IMR-90 (cell line): Measurements from ENCODE around the gene FAXDC2. TPM values are rescaled to one million over a fixed set of nuclear protein-coding genes. Genes with fewer than 3 reads are reported as not detected.

Source experiments
- ATAC-seq: fragments of 200-7000 bp; cut with Tn5 transposase; 2 replicates; pipeline ENCODE4 v1.9.1; 2020; ENCODE audit warnings: low read depth, mild to moderate bottlenecking, moderate library complexity
- BruUV-seq: library from RNA; stranded (reverse); fragments of 400-500 nt; replicated peaks from 2 replicates; lab custom pipeline; 2021; lab: Mats Ljungman, UMichigan
- CTCF ChIA-PET: fragments of 300-600 bp; formaldehyde crosslinking; extraction: SDS; loops from one replicate; lab custom pipeline; 2021; ENCODE audit warnings: antibody characterized with exemption; lab: Yijun Ruan, JAX
- POLR2A ChIA-PET: fragments of 300-600 bp; sonication (Branson Sonifier 250); formaldehyde crosslinking; loops from one replicate; lab custom pipeline; 2022; ENCODE audit warnings: antibody characterized with exemption; ENCODE audit not compliant: unreplicated experiment; lab: Charles Lee
- DNase-seq: peaks from one replicate; pipeline ENCODE4 v3.0.0; 2013
- H2AFZ ChIP-seq: replicated peaks from 2 replicates; pipeline ENCODE3; 2013; ENCODE audit warnings: low read length, mild to moderate bottlenecking; ENCODE audit not compliant: poor library complexity
- H2AK5ac ChIP-seq: 2 replicates; pipeline ENCODE4 v1.6.1; 2013; ENCODE audit warnings: low read depth, low read length, inconsistent platforms
- H2AK9ac ChIP-seq: replicated peaks from 2 replicates; pipeline ENCODE3; 2013; ENCODE audit warnings: mild to moderate bottlenecking, low read depth, low read length, moderate library complexity; ENCODE audit not compliant: poor library complexity
- H2BK120ac ChIP-seq: 2 replicates; pipeline ENCODE4 v1.6.1; 2013; ENCODE audit warnings: low read depth, low read length, inconsistent platforms
- H2BK15ac ChIP-seq: 3 replicates; pipeline ENCODE4 v1.6.1; 2013; ENCODE audit warnings: low read depth, low read length, inconsistent platforms
- H2BK20ac ChIP-seq: 2 replicates; pipeline ENCODE4 v1.6.1; 2013; ENCODE audit warnings: low read depth, mild to moderate bottlenecking, inconsistent platforms, low read length, moderate library complexity
- H2BK5ac ChIP-seq: 2 replicates; pipeline ENCODE4 v1.6.1; 2013; ENCODE audit warnings: mild to moderate bottlenecking, low read depth, low read length, inconsistent platforms; ENCODE audit not compliant: poor library complexity, severe bottlenecking
- H3K14ac ChIP-seq: replicated peaks from 2 replicates; pipeline ENCODE4 v1.6.1; 2013; ENCODE audit warnings: low read depth, low read length, inconsistent platforms
- H3K18ac ChIP-seq: 2 replicates; pipeline ENCODE4 v1.6.1; 2013; ENCODE audit warnings: low read depth, low read length, control low read depth
- H3K23ac ChIP-seq: 2 replicates; pipeline ENCODE4 v1.6.1; 2013; ENCODE audit warnings: low read depth, low read length, inconsistent platforms
- H3K27ac ChIP-seq: 2 replicates; pipeline ENCODE4 v1.5.1; 2013; ENCODE audit warnings: mild to moderate bottlenecking, control low read depth, low read length; ENCODE audit not compliant: insufficient read depth
- H3K27me3 ChIP-seq: 2 replicates; pipeline ENCODE4 v1.6.1; 2013; ENCODE audit warnings: low read length; ENCODE audit not compliant: control insufficient read depth, insufficient read depth
- H3K36me3 ChIP-seq: 2 replicates; pipeline ENCODE4 v1.6.1; 2013; ENCODE audit warnings: low read length, mixed read lengths; ENCODE audit not compliant: control insufficient read depth, insufficient read depth
- H3K4ac ChIP-seq: 2 replicates; pipeline ENCODE4 v1.6.1; 2013; ENCODE audit warnings: low read depth, low read length, inconsistent platforms
- H3K4me1 ChIP-seq: 2 replicates; pipeline ENCODE4 v1.6.1; 2013; ENCODE audit warnings: low read length, mixed read lengths; ENCODE audit not compliant: control insufficient read depth, insufficient read depth
- H3K4me2 ChIP-seq: 2 replicates; pipeline ENCODE4 v1.6.1; 2013; ENCODE audit warnings: low read depth, mild to moderate bottlenecking, control low read depth, low read length, moderate library complexity
- H3K4me3 ChIP-seq: 2 replicates; pipeline ENCODE4 v1.5.1; 2013; ENCODE audit warnings: low read depth, mild to moderate bottlenecking, control low read depth, low read length, moderate library complexity; ENCODE audit not compliant: insufficient read depth
- H3K56ac ChIP-seq: 2 replicates; pipeline ENCODE4 v1.6.1; 2013; ENCODE audit warnings: low read length, inconsistent platforms; ENCODE audit not compliant: insufficient read depth; ENCODE audit errors: extremely low read depth
- H3K79me1 ChIP-seq, 2 experiments: 2 replicates each; pipeline ENCODE4 v1.6.1; 2013; ENCODE audit warnings: low read length in 2 of 2, inconsistent platforms in 1 of 2, low read depth in 1 of 2
- H3K9ac ChIP-seq: 2 replicates; pipeline ENCODE4 v1.6.1; 2013; ENCODE audit warnings: low read depth, low read length, control low read depth
- H3K9me1 ChIP-seq: 2 replicates; pipeline ENCODE4 v1.6.1; 2013; ENCODE audit warnings: low read length, inconsistent platforms; ENCODE audit not compliant: insufficient read depth
- H3K9me3 ChIP-seq: 2 replicates; pipeline ENCODE4 v1.6.1; 2013; ENCODE audit warnings: low read length; ENCODE audit not compliant: control insufficient read depth, insufficient read depth
- H4K20me1 ChIP-seq: 2 replicates; pipeline ENCODE4 v1.6.1; 2013; ENCODE audit warnings: low read length, inconsistent platforms; ENCODE audit not compliant: insufficient read depth
- H4K5ac ChIP-seq: 2 replicates; pipeline ENCODE4 v1.6.1; 2013; ENCODE audit warnings: mild to moderate bottlenecking, low read depth, low read length, control low read depth
- H4K8ac ChIP-seq, 2 experiments: 2 replicates each; pipeline ENCODE4 v1.6.1; 2013; ENCODE audit warnings: low read depth in 2 of 2, low read length in 2 of 2, control low read depth in 1 of 2, inconsistent platforms in 1 of 2
- H4K91ac ChIP-seq: 2 replicates; pipeline ENCODE4 v1.6.1; 2013; ENCODE audit warnings: low read depth, low read length, inconsistent platforms; ENCODE audit not compliant: insufficient read depth
- BHLHE40 ChIP-seq: fragments of 150-350 bp; IDR thresholded peaks from 2 replicates; pipeline ENCODE4 v1.6.1; 2016; ENCODE audit warnings: mild to moderate bottlenecking, low read depth, low read length
- CEBPB ChIP-seq: IDR thresholded peaks from 2 replicates; pipeline ENCODE4 v1.6.1; 2012; ENCODE audit warnings: low read depth, low read length, improper control_type of control experiment
- CHD1 ChIP-seq: IDR thresholded peaks from 2 replicates; pipeline ENCODE4 v1.6.1; 2012; ENCODE audit warnings: low read depth, low read length, improper control_type of control experiment
- FOS ChIP-seq: fragments of 150-350 bp; IDR thresholded peaks from 2 replicates; pipeline ENCODE4 v1.6.1; 2016; ENCODE audit warnings: low read depth, low read length
- MAFK ChIP-seq: IDR thresholded peaks from 2 replicates; pipeline ENCODE4 v1.6.1; 2012; ENCODE audit warnings: low read depth, low read length, improper control_type of control experiment
- MAZ ChIP-seq: IDR thresholded peaks from 2 replicates; pipeline ENCODE4 v1.6.1; 2012; ENCODE audit warnings: low read depth, mild to moderate bottlenecking, low read length, improper control_type of control experiment, moderate library complexity, borderline replicate concordance
- MXI1 ChIP-seq: IDR thresholded peaks from 2 replicates; pipeline ENCODE4 v1.6.1; 2012; ENCODE audit warnings: low read depth, mild to moderate bottlenecking, low read length, moderate library complexity, borderline replicate concordance
- NFE2L2 ChIP-seq: fragments of 150-350 bp; IDR thresholded peaks from 2 replicates; pipeline ENCODE4 v1.6.1; 2016; ENCODE audit warnings: low read depth, mild to moderate bottlenecking, low read length
- POLR2A ChIP-seq: IDR thresholded peaks from 2 replicates; pipeline ENCODE4 v1.6.1; 2012; ENCODE audit warnings: mild to moderate bottlenecking, low read depth, low read length
- RAD21 ChIP-seq: IDR thresholded peaks from 2 replicates; pipeline ENCODE4 v1.6.1; 2012; ENCODE audit warnings: low read length, improper control_type of control experiment
- RCOR1 ChIP-seq: IDR thresholded peaks from 2 replicates; pipeline ENCODE4 v1.6.1; 2012; ENCODE audit warnings: mild to moderate bottlenecking, low read length, improper control_type of control experiment; ENCODE audit not compliant: insufficient replicate concordance
- RFX5 ChIP-seq: IDR thresholded peaks from 2 replicates; pipeline ENCODE4 v1.8.0; 2012; ENCODE audit warnings: low read depth, mild to moderate bottlenecking, low read length, moderate library complexity
- SMC3 ChIP-seq: fragments of 150-350 bp; IDR thresholded peaks from 2 replicates; pipeline ENCODE4 v1.6.1; 2016; ENCODE audit warnings: low read depth, mild to moderate bottlenecking, antibody characterized with exemption, low read length, moderate library complexity
- WGBS, 2 experiments: methylation state at CpG; one replicate each; pipeline versions ENCODE4 v1.1.5 to v1.1.7; 2013; ENCODE audit warnings: missing lambda C conversion rate in 2 of 2; ENCODE audit not compliant: insufficient read length in 1 of 2; ENCODE audit errors: extremely low coverage in 2 of 2; 5-methylcytosine and 5-hydroxymethylcytosine counted together
- dilution Hi-C: fragments of 300-500 bp; cut with HindIII; formaldehyde crosslinking; loops from one replicate; pipeline ENCODE4 v1.14.3; 2018; ENCODE audit warnings: low sequenced_read_pairs; ENCODE audit not compliant: unreplicated experiment
- in situ Hi-C: fragments of 300-500 bp; cut with MboI; formaldehyde crosslinking; loops from 3 replicates; pipeline ENCODE4 v1.14.3; 2019; ENCODE audit warnings: low sequenced_read_pairs, inconsistent platforms, mixed read lengths
- intact Hi-C: fragments of 100-400 bp; cut with micrococcal nuclease; formaldehyde crosslinking; loops from 2 replicates; pipeline ENCODE4 v1.10.0; 2022
- polyA plus RNA-seq, 3 experiments: library from polyadenylated mRNA; depleted of rRNA; stranded (reverse); fragments of >200 nt; gene quantifications; 2 replicates each; pipeline ENCODE4 v1.2.3, GENCODE V29; 2012; ENCODE audit warnings: low replicate concordance in 1 of 3
- total RNA-seq: library from RNA; depleted of rRNA; stranded (reverse); fragments of >200 nt; gene quantifications from 2 replicates; pipeline ENCODE4 v1.2.3, GENCODE V29; 2012
- TF ChIP-seq, protein P1 (sequence below): fragments of 150-350 bp; IDR thresholded peaks from 2 replicates; pipeline ENCODE4 v1.6.1; 2017; ENCODE audit warnings: mild to moderate bottlenecking, antibody characterized with exemption, low read length, low read depth
- TF ChIP-seq, protein P2 (sequence below): conservative IDR thresholded peaks from 2 replicates; pipeline ENCODE4 v1.5.1; 2012; ENCODE audit warnings: mild to moderate bottlenecking, low read depth, low read length, improper control_type of control experiment
- TF ChIP-seq, protein P3 (sequence below): fragments of 150-350 bp; IDR thresholded peaks from 2 replicates; pipeline ENCODE4 v1.6.1; 2016; ENCODE audit warnings: low read depth, mild to moderate bottlenecking, low read length, moderate library complexity, borderline replicate concordance

FAXDC2 gene
- total and polyA plus RNA-seq, 2 of the 4 experiments (the other 2 are of a cell fraction): 4.3 to 8.9 TPM

DNA sequence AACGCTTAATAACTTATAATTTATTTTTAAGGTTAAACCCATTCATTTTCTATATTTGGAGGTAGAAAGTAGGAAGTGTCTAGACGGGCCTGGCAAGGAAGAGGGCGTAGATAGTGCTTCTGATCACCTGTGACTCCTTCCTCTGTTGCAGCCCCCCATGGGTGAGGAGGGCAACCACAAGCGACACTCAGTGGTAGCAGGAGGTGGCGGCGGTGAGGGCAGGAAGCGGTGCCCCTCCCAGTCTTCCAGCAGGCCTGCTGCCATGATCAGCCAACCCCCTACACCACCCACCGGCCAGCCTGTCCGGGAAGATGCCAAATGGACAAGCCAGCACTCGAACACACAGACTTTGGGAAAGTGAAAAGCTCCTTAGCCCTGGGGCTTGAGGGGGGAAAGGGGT lies 36.7 kb downstream of the FAXDC2 start:
- Histone ChIP-seq H2AK9ac (no peak overlapping the region), H3K56ac (no peak overlapping the region), H3K14ac (no peak overlapping the region), H3K9ac (no peak overlapping the region), H2BK120ac (no peak overlapping the region), H3K27me3 (no peaks in the 10 kb centered on the region), H2AK5ac (no peak overlapping the region), H3K4me3 (no peak overlapping the region), H4K20me1 (peaks cover 7% of the 10 kb centered on the region; the same call in 1 of the 2 replicates), H3K4me1 (no peaks in the 10 kb centered on the region), H3K79me1 (peaks cover 27 to 33% of the 10 kb centered on the region in 2 experiments), H3K18ac (no peak overlapping the region), H3K9me3 (no peaks in the 10 kb centered on the region), H4K5ac (no peak overlapping the region), H3K4me2 (no peak overlapping the region), H4K8ac (no peak overlapping the region), H2BK15ac (no peak overlapping the region), H3K4ac (no peak overlapping the region), H2BK5ac (no peak overlapping the region), H2BK20ac (no peak overlapping the region), H3K36me3 (peaks cover 62% of the 10 kb centered on the region), H3K9me1 (no peaks in the 10 kb centered on the region; the same call in 1 of the 2 replicates), H3K27ac (no peak overlapping the region), H4K91ac (no peak overlapping the region), H2AFZ (no peak overlapping the region), H3K23ac (no peak overlapping the region)
- CTCF ChIA-PET: no interaction called here
- ATAC-seq (no peak), DNase-seq (no peak)
- in situ Hi-C loops (loop anchor here (25.0 kb wide), 1 partner anchor 351 kb away; no protein-coding TSS in a partner anchor), intact Hi-C loops (loop anchor here (2.0 to 5.0 kb wide), 2 partner anchors 57 to 346 kb away; no protein-coding TSS in a partner anchor), dilution Hi-C loops (no loop called here)
- POLR2A ChIA-PET: interaction anchor here (0.5 kb wide), 1 partner anchor 49 kb away, joined by 11 read pairs; no protein-coding TSS in a partner anchor
- no CpG with 5 or more reads among the region's 10 CpGs for WGBS, 2 experiments
- TF ChIP-seq NFE2L2 (no peak), FOS (no peak), MAZ (no peak), RFX5 (no peak), CEBPB (no peak), CHD1 (no peak), RAD21 (no peak), MAFK (no peak), BHLHE40 (no peak), POLR2A (no peak), RCOR1 (no peak), SMC3 (no peak), MXI1 (no peak)
- TF ChIP-seq, protein P1, sequence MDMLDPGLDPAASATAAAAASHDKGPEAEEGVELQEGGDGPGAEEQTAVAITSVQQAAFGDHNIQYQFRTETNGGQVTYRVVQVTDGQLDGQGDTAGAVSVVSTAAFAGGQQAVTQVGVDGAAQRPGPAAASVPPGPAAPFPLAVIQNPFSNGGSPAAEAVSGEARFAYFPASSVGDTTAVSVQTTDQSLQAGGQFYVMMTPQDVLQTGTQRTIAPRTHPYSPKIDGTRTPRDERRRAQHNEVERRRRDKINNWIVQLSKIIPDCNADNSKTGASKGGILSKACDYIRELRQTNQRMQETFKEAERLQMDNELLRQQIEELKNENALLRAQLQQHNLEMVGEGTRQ: no peak
- TF ChIP-seq, protein P2, sequence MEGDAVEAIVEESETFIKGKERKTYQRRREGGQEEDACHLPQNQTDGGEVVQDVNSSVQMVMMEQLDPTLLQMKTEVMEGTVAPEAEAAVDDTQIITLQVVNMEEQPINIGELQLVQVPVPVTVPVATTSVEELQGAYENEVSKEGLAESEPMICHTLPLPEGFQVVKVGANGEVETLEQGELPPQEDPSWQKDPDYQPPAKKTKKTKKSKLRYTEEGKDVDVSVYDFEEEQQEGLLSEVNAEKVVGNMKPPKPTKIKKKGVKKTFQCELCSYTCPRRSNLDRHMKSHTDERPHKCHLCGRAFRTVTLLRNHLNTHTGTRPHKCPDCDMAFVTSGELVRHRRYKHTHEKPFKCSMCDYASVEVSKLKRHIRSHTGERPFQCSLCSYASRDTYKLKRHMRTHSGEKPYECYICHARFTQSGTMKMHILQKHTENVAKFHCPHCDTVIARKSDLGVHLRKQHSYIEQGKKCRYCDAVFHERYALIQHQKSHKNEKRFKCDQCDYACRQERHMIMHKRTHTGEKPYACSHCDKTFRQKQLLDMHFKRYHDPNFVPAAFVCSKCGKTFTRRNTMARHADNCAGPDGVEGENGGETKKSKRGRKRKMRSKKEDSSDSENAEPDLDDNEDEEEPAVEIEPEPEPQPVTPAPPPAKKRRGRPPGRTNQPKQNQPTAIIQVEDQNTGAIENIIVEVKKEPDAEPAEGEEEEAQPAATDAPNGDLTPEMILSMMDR: no peak
- TF ChIP-seq, protein P3, sequence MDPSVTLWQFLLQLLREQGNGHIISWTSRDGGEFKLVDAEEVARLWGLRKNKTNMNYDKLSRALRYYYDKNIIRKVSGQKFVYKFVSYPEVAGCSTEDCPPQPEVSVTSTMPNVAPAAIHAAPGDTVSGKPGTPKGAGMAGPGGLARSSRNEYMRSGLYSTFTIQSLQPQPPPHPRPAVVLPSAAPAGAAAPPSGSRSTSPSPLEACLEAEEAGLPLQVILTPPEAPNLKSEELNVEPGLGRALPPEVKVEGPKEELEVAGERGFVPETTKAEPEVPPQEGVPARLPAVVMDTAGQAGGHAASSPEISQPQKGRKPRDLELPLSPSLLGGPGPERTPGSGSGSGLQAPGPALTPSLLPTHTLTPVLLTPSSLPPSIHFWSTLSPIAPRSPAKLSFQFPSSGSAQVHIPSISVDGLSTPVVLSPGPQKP: no peak
- BruUV-seq: no TSS peak
